ENCODE results near the gene SCFD1.

SCFD1 gene

GRCh38 chr14:30771595-30771994 is 149.5 kb downstream of the SCFD1 start:
- DNase-seq (ENCODE audit: insufficient read length) (no peak), FAIRE-seq (no peak)
- TF ChIP-seq POLR2A (IDR thresholded peaks at IDR 0.05; ENCODE audit: low read depth, low read length) (no peak), TAF1 (IDR thresholded peaks at IDR 0.05; ENCODE audit: borderline replicate concordance, low read depth, low read length) (no peak), POLR2AphosphoS5 (IDR thresholded peaks at IDR 0.05; ENCODE audit: low read depth, low read length) (no peak)

GRCh38 chr14:30779210-30779609 is 157.1 kb downstream of the SCFD1 start:
- DNase-seq (ENCODE audit: insufficient read length), result no peak
- TF ChIP-seq POLR2AphosphoS5 (IDR thresholded peaks at IDR 0.05; ENCODE audit: low read depth, low read length) (no peak), TAF1 (IDR thresholded peaks at IDR 0.05; ENCODE audit: borderline replicate concordance, low read depth, low read length) (no peak), POLR2A (IDR thresholded peaks at IDR 0.05; ENCODE audit: low read depth, low read length) (no peak)
- no peak for FAIRE-seq
